A549 (cell line): ENCODE measurements around the gene STK11IP.

ENCODE experiments used
- BHLHE40 ChIP-seq: IDR thresholded peaks from 2 replicates; pipeline ENCODE4 v1.6.1; 2012; ENCODE audit warnings: low read depth, low read length, inconsistent platforms
- CTCF ChIP-seq: fragments of >200 bp; sonication (Bioruptor Twin); formaldehyde crosslinking; IDR thresholded peaks from 3 replicates; pipeline ENCODE4 v1.5.1; 2016
- ESRRA ChIP-seq: fragments of 150-350 bp; IDR thresholded peaks from 2 replicates; pipeline ENCODE4 v1.6.1; 2014; ENCODE audit warnings: mild to moderate bottlenecking, low read length, borderline replicate concordance
- HDAC2 ChIP-seq: fragments of 200-600 bp; sonication (generic); IDR thresholded peaks from 2 replicates; pipeline ENCODE4 v1.6.1; 2016
- JUNB ChIP-seq: fragments of >200 bp; sonication (Bioruptor Twin); formaldehyde crosslinking; IDR thresholded peaks from 2 replicates; pipeline ENCODE4 v1.6.1; 2016
- MAZ ChIP-seq: fragments of 150-350 bp; IDR thresholded peaks from 2 replicates; pipeline ENCODE4 v1.6.1; 2014; ENCODE audit warnings: antibody characterized with exemption, low read depth, low read length, borderline replicate concordance
- MYC ChIP-seq: IDR thresholded peaks from 2 replicates; pipeline ENCODE4 v1.6.1; 2012; ENCODE audit warnings: mild to moderate bottlenecking, inconsistent platforms, low read length, improper control_type of control experiment, borderline replicate concordance
- NFE2L2 ChIP-seq: fragments of 150-350 bp; conservative IDR thresholded peaks from 2 replicates; pipeline ENCODE4 v1.6.1; 2014; ENCODE audit warnings: low read length
- RAD21 ChIP-seq, 2 experiments: fragments of >200 bp in 1 of 2; sonication (Bioruptor Twin) in 1 of 2; formaldehyde crosslinking in 1 of 2; IDR thresholded peaks in 1 of 2; conservative IDR thresholded peaks in 1 of 2; 2 replicates in 1 of 2; 3 replicates in 1 of 2; pipeline ENCODE4 v1.6.1; 2012 to 2018; ENCODE audit warnings: inconsistent platforms in 1 of 2
- REST ChIP-seq: fragments of 200-600 bp; sonication (generic); IDR thresholded peaks from 2 replicates; pipeline ENCODE4 v1.6.1; 2016; ENCODE audit warnings: antibody characterized with exemption, mild to moderate bottlenecking, moderate library complexity
- ZFP36 ChIP-seq: fragments of 450-650 bp; IDR thresholded peaks from 2 replicates; pipeline ENCODE4 v1.6.1; 2014; ENCODE audit warnings: borderline replicate concordance; ENCODE audit not compliant: partially characterized antibody
- ZNF302 ChIP-seq: fragments of 250-450 bp; sonication (Bioruptor Pico); IDR thresholded peaks from 2 replicates; pipeline ENCODE4 v1.9.0; 2021; ENCODE audit warnings: inconsistent platforms, mild to moderate bottlenecking, moderate library complexity

GRCh38 chr2:219629976-219630695 lies 32.5 kb downstream of the STK11IP start:
- TF ChIP-seq CTCF (no peak), ZFP36 (peak; percentile 14), JUNB (no peak), NFE2L2 (no peak), BHLHE40 (no peak), MAZ (no peak), ZNF302 (no peak), MYC (no peak), ESRRA (no peak), REST (no peak), HDAC2 (no peak), RAD21 (conservative IDR thresholded peaks at IDR 0.05 in 1 of 2, IDR thresholded peaks at IDR 0.05 in 1 of 2) (no peak)
